Neural cell (in vitro differentiated cells): ENCODE measurements around the gene ANKS3. TPM values are rescaled to one million over a fixed set of nuclear protein-coding genes. Genes with fewer than 3 reads are reported as not detected.

Experiments used
- H2AFZ ChIP-seq: fragments of 200-600, 300-800 bp; sonication (generic), shearing (Covaris generic); 2 replicates; pipeline ENCODE4 v1.6.0; 2014; ENCODE audit warnings: low read depth, mild to moderate bottlenecking, antibody characterized with exemption, low read length, moderate library complexity
- H3F3A ChIP-seq: fragments of 200-600 bp; shearing (Covaris generic); 2 replicates; pipeline ENCODE4 v1.6.1; 2016; ENCODE audit warnings: mild to moderate bottlenecking, moderate library complexity, mixed read lengths, antibody characterized with exemption, low read length; ENCODE audit not compliant: insufficient read depth, poor library complexity, severe bottlenecking
- H3K27ac ChIP-seq: fragments of 200-600, 300-800 bp; sonication (generic), shearing (Covaris generic); 2 replicates; pipeline ENCODE4 v1.5.1; 2014; ENCODE audit warnings: mild to moderate bottlenecking, low read length, moderate library complexity
- H3K27me3 ChIP-seq: fragments of 300-800, 200-600 bp; sonication (generic), shearing (Covaris generic); 2 replicates; pipeline ENCODE4 v1.6.0; 2014; ENCODE audit warnings: mild to moderate bottlenecking, low read depth, low read length, moderate library complexity; ENCODE audit not compliant: insufficient read depth
- H3K36me3 ChIP-seq: fragments of 300-800, 200-600 bp; sonication (generic), shearing (Covaris generic); 2 replicates; pipeline ENCODE4 v1.5.1; 2014; ENCODE audit warnings: mild to moderate bottlenecking, antibody characterized with exemption, low read length, moderate library complexity; ENCODE audit not compliant: insufficient read depth
- H3K4me2 ChIP-seq: fragments of 300-800, 200-600 bp; sonication (generic), shearing (Covaris generic); 2 replicates; pipeline ENCODE4 v1.6.0; 2014; ENCODE audit warnings: mild to moderate bottlenecking, low read length
- H3K4me3 ChIP-seq: fragments of 300-800, 200-600 bp; sonication (generic), shearing (Covaris generic); 2 replicates; pipeline ENCODE4 v1.5.1; 2014; ENCODE audit warnings: mild to moderate bottlenecking, low read length, moderate library complexity
- H3K79me2 ChIP-seq: fragments of 200-600 bp; shearing (Covaris generic); replicated peaks from 2 replicates; pipeline ENCODE4 v1.6.0; 2014; ENCODE audit warnings: mild to moderate bottlenecking, low read length, moderate library complexity; ENCODE audit not compliant: insufficient read depth
- H3K9ac ChIP-seq: fragments of 300-800, 200-600 bp; sonication (generic), shearing (Covaris generic); 2 replicates; pipeline ENCODE4 v1.6.1; 2016; ENCODE audit warnings: mild to moderate bottlenecking, low read length, mixed read lengths
- H3K9me2 ChIP-seq: fragments of 200-600 bp; shearing (Covaris generic); 2 replicates; pipeline ENCODE4 v1.6.1; 2016; ENCODE audit warnings: mild to moderate bottlenecking, low read length, mixed read lengths; ENCODE audit not compliant: insufficient read depth
- H3K9me3 ChIP-seq: fragments of 200-600, 300-800 bp; sonication (generic), shearing (Covaris generic); 2 replicates; pipeline ENCODE4 v1.6.1; 2016; ENCODE audit warnings: mild to moderate bottlenecking, mixed run types, low read length, moderate library complexity, mixed read lengths
- H4K20me1 ChIP-seq: fragments of 200-600 bp; shearing (Covaris generic); 2 replicates; pipeline ENCODE4 v1.6.1; 2016; ENCODE audit warnings: mild to moderate bottlenecking, mixed run types; ENCODE audit not compliant: insufficient read depth
- CTCF ChIP-seq: fragments of 450-650 bp; IDR thresholded peaks from 2 replicates; pipeline ENCODE4 v1.5.1; 2014; ENCODE audit warnings: antibody characterized with exemption, mild to moderate bottlenecking, moderate library complexity; ENCODE audit not compliant: poor library complexity, severe bottlenecking
- EP300 ChIP-seq: fragments of 450-650 bp; conservative IDR thresholded peaks from 2 replicates; pipeline ENCODE4 v1.6.1; 2014; ENCODE audit warnings: antibody characterized with exemption, mild to moderate bottlenecking, moderate library complexity; ENCODE audit not compliant: poor library complexity, severe bottlenecking
- EZH2 ChIP-seq: fragments of 200-600, 300-800 bp; shearing (Covaris generic), sonication (generic); IDR thresholded peaks from 2 replicates; pipeline ENCODE4 v1.6.1; 2014; ENCODE audit warnings: antibody characterized with exemption, low read length, borderline replicate concordance, mild to moderate bottlenecking; ENCODE audit not compliant: insufficient read depth, poor library complexity, severe bottlenecking
- MXI1 ChIP-seq: fragments of 450-650 bp; conservative IDR thresholded peaks from 2 replicates; pipeline ENCODE4 v1.6.1; 2014; ENCODE audit warnings: antibody characterized with exemption, mild to moderate bottlenecking; ENCODE audit not compliant: poor library complexity, severe bottlenecking
- POLR2AphosphoS5 ChIP-seq: IDR thresholded peaks from 2 replicates; pipeline ENCODE4 v1.6.1; 2012
- RAD21 ChIP-seq: fragments of 450-650 bp; conservative IDR thresholded peaks from 2 replicates; pipeline ENCODE4 v1.6.1; 2014; ENCODE audit warnings: antibody characterized with exemption, mild to moderate bottlenecking, moderate library complexity
- REST ChIP-seq: IDR thresholded peaks from 2 replicates; pipeline ENCODE4 v1.6.1; 2012; ENCODE audit warnings: borderline replicate concordance
- SMC3 ChIP-seq: fragments of 450-650 bp; conservative IDR thresholded peaks from 2 replicates; pipeline ENCODE4 v1.6.1; 2014; ENCODE audit warnings: antibody characterized with exemption, mild to moderate bottlenecking, moderate library complexity; ENCODE audit not compliant: poor library complexity
- TAF1 ChIP-seq: IDR thresholded peaks from 2 replicates; pipeline ENCODE4 v1.6.1; 2012; ENCODE audit warnings: low read depth
- polyA plus RNA-seq: library from polyadenylated mRNA; depleted of rRNA; stranded (reverse); fragments of >200 nt; gene quantifications from 2 replicates; pipeline ENCODE4 v1.2.3, GENCODE V29; 2014

ANKS3 gene
- polyA plus RNA-seq, 1 donor from 2014 or later: 53.9 TPM

- H3K27ac ChIP-seq: no peak overlapping the region
- H4K20me1 ChIP-seq: no peaks in the 10 kb centered on the region
- TF ChIP-seq EZH2 (no peak), EP300 (no peak), RAD21 (no peak), POLR2AphosphoS5 (no peak), TAF1 (no peak), CTCF (no peak), REST (no peak)
These were observed 77.8 kb downstream of the ANKS3 start for GRCh38 chr16:4656221-4656620.

GRCh38 chr16:4655801-4656200 lies 78.3 kb downstream of the ANKS3 start:
- H3K27me3 ChIP-seq: no peaks in the 10 kb centered on the region
- no peaks in the 10 kb centered on the region for H3K9me2 ChIP-seq
- no peaks in the 10 kb centered on the region for H3K9me3 ChIP-seq
- no peak overlapping the region for H2AFZ ChIP-seq
- no peak overlapping the region for H3K4me3 ChIP-seq
- H4K20me1 ChIP-seq: no peaks in the 10 kb centered on the region
- no peak overlapping the region for H3K9ac ChIP-seq
- no peaks in the 10 kb centered on the region for H3K36me3 ChIP-seq
- TF ChIP-seq EZH2 (no peak), RAD21 (no peak), MXI1 (no peak)
- no peaks in the 10 kb centered on the region for H3F3A ChIP-seq
- H3K79me2 ChIP-seq: no peaks in the 10 kb centered on the region
- no peak overlapping the region for H3K27ac ChIP-seq
- no peak overlapping the region for H3K4me2 ChIP-seq

More at GRCh38 chr16:4656221-4656620, 77.8 kb downstream of the ANKS3 start:
- Histone ChIP-seq H3K4me2 (no peak overlapping the region), H3F3A (no peaks in the 10 kb centered on the region), H3K9me3 (no peaks in the 10 kb centered on the region), H2AFZ (no peak overlapping the region), H3K79me2 (no peaks in the 10 kb centered on the region), H3K9me2 (no peaks in the 10 kb centered on the region), H3K4me3 (no peak overlapping the region), H3K27me3 (no peaks in the 10 kb centered on the region), H3K36me3 (no peaks in the 10 kb centered on the region), H3K9ac (no peak overlapping the region)

- Histone ChIP-seq H3K79me2 (no peaks in the 10 kb centered on the region), H3K9me3 (no peaks in the 10 kb centered on the region), H3F3A (no peaks in the 10 kb centered on the region), H3K4me2 (no peak overlapping the region), H3K27me3 (no peaks in the 10 kb centered on the region), H3K9ac (no peak overlapping the region), H3K36me3 (no peaks in the 10 kb centered on the region), H3K9me2 (no peaks in the 10 kb centered on the region), H4K20me1 (no peaks in the 10 kb centered on the region), H2AFZ (no peak overlapping the region), H3K4me3 (no peak overlapping the region), H3K27ac (no peak overlapping the region)
- TF ChIP-seq REST (no peak), TAF1 (no peak), SMC3 (no peak), POLR2AphosphoS5 (no peak), MXI1 (no peak), EP300 (no peak), CTCF (no peak), RAD21 (no peak), EZH2 (no peak)
These were observed 79.0 kb downstream of the ANKS3 start for GRCh38 chr16:4654964-4655590.
